PC-3 (cell line): ENCODE results near the gene RASL10B.

Experiments
- EZH2 ChIP-seq: fragments of 300-600 bp; sonication (generic); IDR thresholded peaks from one replicate; pipeline ENCODE4 v1.6.1; 2017; ENCODE audit warnings: antibody characterized with exemption, mild to moderate bottlenecking, low read length; ENCODE audit not compliant: unreplicated experiment
- EZH2phosphoT487 ChIP-seq: fragments of 300-600 bp; sonication (generic); IDR thresholded peaks from 2 replicates; pipeline ENCODE4 v1.6.1; 2018; ENCODE audit warnings: mild to moderate bottlenecking, antibody characterized with exemption, low read length, borderline replicate concordance
- TF ChIP-seq, protein P1 (sequence below): fragments of 300-600 bp; sonication (generic); conservative IDR thresholded peaks from 2 replicates; pipeline ENCODE4 v1.5.1; 2017; ENCODE audit warnings: antibody characterized with exemption, low read depth, mild to moderate bottlenecking, low read length

DNA sequence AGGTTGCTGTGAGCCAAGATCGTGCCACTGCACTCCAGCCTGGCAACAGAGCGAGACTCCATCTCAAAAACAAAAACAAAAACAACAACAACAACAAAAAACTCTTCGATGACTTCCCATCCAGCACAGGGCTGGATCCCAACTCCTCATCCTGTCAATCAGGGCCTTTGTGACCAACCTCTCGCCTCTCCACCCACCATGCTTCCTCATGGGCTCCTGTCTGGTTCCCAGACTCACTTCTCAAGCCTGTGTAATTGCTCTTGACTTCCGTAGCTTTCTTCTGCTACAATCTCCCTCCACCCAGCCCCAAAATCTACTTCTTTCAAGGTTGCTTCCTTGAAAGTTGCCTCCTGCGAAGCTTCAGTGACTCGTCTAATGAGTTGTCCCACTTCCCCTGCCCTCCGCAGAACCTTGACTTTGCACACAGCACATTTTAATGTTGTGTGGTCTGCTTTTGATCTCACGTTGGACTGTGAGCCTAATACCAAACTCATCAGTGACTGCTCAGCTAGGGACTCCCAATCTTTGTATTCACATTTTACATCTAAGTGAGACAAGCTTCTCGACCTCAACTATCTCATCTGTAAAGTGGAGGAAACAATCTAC lies 936 bp upstream of the RASL10B start:
- TF ChIP-seq, protein P1, sequence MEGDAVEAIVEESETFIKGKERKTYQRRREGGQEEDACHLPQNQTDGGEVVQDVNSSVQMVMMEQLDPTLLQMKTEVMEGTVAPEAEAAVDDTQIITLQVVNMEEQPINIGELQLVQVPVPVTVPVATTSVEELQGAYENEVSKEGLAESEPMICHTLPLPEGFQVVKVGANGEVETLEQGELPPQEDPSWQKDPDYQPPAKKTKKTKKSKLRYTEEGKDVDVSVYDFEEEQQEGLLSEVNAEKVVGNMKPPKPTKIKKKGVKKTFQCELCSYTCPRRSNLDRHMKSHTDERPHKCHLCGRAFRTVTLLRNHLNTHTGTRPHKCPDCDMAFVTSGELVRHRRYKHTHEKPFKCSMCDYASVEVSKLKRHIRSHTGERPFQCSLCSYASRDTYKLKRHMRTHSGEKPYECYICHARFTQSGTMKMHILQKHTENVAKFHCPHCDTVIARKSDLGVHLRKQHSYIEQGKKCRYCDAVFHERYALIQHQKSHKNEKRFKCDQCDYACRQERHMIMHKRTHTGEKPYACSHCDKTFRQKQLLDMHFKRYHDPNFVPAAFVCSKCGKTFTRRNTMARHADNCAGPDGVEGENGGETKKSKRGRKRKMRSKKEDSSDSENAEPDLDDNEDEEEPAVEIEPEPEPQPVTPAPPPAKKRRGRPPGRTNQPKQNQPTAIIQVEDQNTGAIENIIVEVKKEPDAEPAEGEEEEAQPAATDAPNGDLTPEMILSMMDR = no peak
- no peak for TF ChIP-seq EZH2
- no peak for TF ChIP-seq EZH2phosphoT487
